ENCODE results near the gene TMEM234.

TMEM234 gene

DNA sequence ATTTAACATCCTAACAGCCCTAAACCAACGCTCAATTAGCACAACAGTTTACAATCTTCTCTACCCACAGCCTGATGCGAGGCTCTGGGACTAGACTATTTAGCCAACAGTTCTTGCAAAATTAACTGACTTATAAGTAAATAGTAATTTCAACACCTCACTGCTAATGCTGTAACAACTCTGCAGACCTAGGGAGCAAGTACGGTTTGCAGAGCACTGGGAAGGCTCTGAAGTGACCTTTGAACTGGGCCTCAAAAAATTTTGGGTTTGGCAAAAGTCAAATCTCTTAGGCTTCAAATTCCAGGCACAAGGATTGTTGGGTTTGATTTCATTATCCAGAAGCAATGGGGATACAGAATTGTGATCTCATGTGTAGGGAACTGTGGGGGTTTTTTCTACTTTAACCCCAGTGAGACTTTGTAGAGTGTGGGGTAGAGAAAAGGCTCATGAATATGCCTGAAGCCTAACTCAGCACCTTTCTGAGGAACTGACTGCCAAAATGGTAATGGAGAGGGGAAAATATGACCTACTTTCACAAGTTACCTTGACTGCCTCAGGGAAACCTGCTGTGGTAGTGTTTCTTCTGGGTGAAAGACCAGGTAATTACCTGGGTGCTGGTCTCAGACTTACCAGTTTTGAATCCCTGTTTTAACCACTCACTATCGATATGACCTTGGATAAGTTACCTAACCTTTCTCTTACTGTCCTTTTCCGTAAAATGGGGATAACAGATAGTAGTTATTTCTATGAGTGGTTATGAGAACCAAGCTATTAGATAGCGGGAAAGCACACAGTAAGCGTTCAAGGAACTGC is 43.6 kb downstream of the TMEM234 start:
- DNase-seq (ENCODE audit: low read depth in 2 of 2), result no peak

DNA sequence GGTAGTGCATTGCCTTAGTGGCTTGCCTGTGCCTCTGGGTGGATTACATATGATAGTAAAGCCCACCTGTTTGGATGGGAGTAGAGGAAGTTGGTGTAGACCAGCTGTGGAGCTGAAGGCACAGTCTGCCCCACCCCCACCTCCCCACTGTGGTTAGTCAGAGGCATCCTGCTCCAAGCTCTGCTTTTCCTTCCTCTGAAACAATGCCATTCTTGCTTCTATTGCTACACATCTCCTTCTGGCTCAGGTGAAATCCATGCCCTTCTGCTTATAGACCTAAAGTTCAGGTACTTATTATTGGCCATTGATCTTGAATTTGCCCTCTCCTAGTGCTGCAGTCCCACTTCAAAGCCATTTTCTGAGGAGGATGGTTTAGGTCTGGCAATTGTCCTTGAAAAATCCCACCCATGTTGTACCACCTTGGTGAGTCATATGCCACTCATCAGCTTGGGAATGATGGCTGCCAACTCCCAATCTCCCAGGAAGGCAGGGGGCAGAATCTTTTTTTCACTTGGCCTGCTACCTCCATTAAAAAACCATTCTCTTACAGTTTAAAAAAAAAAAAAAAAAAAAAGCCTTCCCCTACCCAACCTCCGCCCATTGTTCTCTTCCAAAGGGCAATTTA is 49.4 kb downstream of the TMEM234 start:
- no peak for DNase-seq (ENCODE audit: low read depth in 2 of 2)

DNA sequence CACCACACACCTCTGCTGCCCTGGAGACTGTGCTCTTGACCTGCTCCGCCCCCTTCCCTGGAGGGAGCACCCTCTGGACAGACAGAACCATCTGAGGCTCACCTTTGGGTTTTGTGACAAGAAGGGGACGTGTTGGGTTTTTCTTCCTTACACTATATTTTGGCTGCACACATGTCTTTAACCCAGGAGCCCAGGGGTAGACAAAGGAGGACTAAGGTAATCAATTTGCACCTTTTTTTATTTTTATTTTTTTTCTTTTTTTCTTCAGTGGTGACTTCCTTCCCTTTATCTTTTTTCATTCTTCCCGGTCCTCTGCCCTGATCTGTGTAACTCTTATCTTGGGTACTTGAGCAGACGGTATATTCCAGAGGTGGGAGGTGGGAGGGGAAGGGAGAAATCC is 51.2 kb downstream of the TMEM234 start:
- no peak for DNase-seq (ENCODE audit: low read depth in 2 of 2)
